ENCODE results near the gene RNF25. TPM values are rescaled to one million over a fixed set of nuclear protein-coding genes. Genes with fewer than 3 reads are reported as not detected.

RNF25 gene
- total and polyA plus RNA-seq, 8 donors = 3.6 to 26.8 (median 7.0) TPM; not detected in 1

DNA sequence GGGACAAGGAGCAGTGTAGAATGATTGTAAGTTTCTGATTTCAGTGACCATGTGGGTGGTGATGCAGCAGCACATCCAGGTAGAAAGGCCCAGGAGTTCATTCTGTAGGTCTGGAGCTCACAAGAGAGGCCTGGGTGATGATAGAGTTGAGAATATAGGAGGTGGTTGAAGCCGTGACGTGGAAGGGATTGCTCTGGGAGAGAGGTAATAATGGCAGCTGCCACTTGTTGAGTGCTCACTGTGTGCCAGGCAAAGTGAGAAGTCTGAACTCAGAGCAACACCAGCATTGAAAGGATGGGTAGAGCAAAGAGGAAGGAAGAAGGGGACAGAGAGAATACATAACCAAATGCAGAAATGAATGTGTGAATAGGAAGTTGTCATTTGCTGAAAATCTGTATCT, 42.1 kb upstream of the RNF25 start:
- 91 to 100% (median 94%) methylated on average over 2 of the region's 2 CpGs for WGBS, 5 donors
- peaks cover 0 to 17% (median 11%) of the 10 kb centered on the region in 4 donors for H3K36me3 ChIP-seq
- DNase-seq = no peak
- no peak overlapping the region for H3K4me3 ChIP-seq
- TF ChIP-seq, protein P1, sequence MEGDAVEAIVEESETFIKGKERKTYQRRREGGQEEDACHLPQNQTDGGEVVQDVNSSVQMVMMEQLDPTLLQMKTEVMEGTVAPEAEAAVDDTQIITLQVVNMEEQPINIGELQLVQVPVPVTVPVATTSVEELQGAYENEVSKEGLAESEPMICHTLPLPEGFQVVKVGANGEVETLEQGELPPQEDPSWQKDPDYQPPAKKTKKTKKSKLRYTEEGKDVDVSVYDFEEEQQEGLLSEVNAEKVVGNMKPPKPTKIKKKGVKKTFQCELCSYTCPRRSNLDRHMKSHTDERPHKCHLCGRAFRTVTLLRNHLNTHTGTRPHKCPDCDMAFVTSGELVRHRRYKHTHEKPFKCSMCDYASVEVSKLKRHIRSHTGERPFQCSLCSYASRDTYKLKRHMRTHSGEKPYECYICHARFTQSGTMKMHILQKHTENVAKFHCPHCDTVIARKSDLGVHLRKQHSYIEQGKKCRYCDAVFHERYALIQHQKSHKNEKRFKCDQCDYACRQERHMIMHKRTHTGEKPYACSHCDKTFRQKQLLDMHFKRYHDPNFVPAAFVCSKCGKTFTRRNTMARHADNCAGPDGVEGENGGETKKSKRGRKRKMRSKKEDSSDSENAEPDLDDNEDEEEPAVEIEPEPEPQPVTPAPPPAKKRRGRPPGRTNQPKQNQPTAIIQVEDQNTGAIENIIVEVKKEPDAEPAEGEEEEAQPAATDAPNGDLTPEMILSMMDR (IDR thresholded peaks at IDR 0.05) = no peak
- TF ChIP-seq EP300 (IDR thresholded peaks at IDR 0.05) (no peak), POLR2A (IDR thresholded peaks at IDR 0.05) (no peak), POLR2AphosphoS5 (IDR thresholded peaks at IDR 0.05) (no peak)
- peaks cover 10 to 63% (median 31%) of the 10 kb centered on the region in 4 donors for H3K4me1 ChIP-seq
- H3K27ac ChIP-seq = no peak overlapping the region
- H3K27me3 ChIP-seq = no peaks in the 10 kb centered on the region
- intact Hi-C loops (cut with DNase I; ENCODE audit: low total_unique reads) = no loop called here
- H3K9me3 ChIP-seq = no peaks in the 10 kb centered on the region

DNA sequence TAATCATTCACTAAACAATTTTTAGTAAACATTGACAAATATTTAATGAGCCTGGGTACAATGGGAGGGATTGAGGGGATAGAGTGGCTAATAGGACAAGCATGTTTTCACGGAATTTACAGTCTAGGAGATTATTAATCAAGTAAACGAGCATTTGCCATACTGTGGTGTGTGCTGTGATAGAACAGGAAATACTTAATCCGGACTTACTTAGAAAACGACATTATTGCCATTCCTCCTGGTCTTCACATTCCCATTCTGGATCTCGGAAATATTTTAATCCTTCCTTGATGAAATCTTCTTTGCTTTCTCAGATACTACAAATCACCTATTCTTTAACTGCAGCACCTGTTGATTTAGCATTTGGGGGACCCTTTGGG, 39.7 kb upstream of the RNF25 start:
- Histone ChIP-seq H3K4me3 (peak overlapping the region; percentile 80 to 97 (median 85)), H3K27ac (peak overlapping the region in 4 of 5 donors; percentile 91 to 97 (median 96)), H3K36me3 (peaks cover 0 to 12% (median 9%) of the 10 kb centered on the region in 4 donors), H3K4me1 (peaks cover 10 to 44% (median 25%) of the 10 kb centered on the region in 4 donors), H3K27me3 (no peaks in the 10 kb centered on the region), H3K9me3 (no peaks in the 10 kb centered on the region)
- TF ChIP-seq, protein P1 (IDR thresholded peaks at IDR 0.05) = no peak
- TF ChIP-seq EP300 (IDR thresholded peaks at IDR 0.05) (no peak), POLR2AphosphoS5 (IDR thresholded peaks at IDR 0.05) (no peak), POLR2A (IDR thresholded peaks at IDR 0.05) (no peak)
- peak in 1 of 2 donors; percentile 29 for DNase-seq
- intact Hi-C loops (cut with DNase I; ENCODE audit: low total_unique reads) = no loop called here
- 3 to 8% (median 7%) methylated on average over 5 of the region's 5 CpGs for WGBS, 5 donors

- Histone ChIP-seq H3K9me3 (no peaks in the 10 kb centered on the region), H3K4me3 (peak within 1 kb of the TSS; percentile 80 to 97 (median 85)), H3K27me3 (no peaks in the 10 kb centered on the region), H3K27ac (peak within 1 kb of the TSS; percentile 91 to 97 (median 95)), H3K4me1 (peaks cover 10 to 38% (median 20%) of the 10 kb centered on the region in 4 donors), H3K36me3 (peaks cover 0 to 6% (median 3%) of the 10 kb centered on the region in 4 donors)
- DNase-seq = peak; percentile 99
- intact Hi-C loops (cut with DNase I; ENCODE audit: low total_unique reads) = no loop called here
- 0 to 1% (median 0%) methylated on average over 42 to 74 of the region's 74 CpGs for WGBS, 5 donors
- TF ChIP-seq, protein P1 (IDR thresholded peaks at IDR 0.05) = peak in 5 of 7 experiments; percentile 76 to 93 (median 88)
- TF ChIP-seq POLR2AphosphoS5 (IDR thresholded peaks at IDR 0.05) (peak; percentile 87 to 96 (median 92)), EP300 (IDR thresholded peaks at IDR 0.05) (no peak), POLR2A (IDR thresholded peaks at IDR 0.05) (peak in 1 of 4 donors; percentile 19)
Observed at GRCh38 chr2:218710687-218711549, 39.1 kb upstream of the RNF25 start, which contains the start of gene TTLL4. Gene TTLL4 (plus strand): TSS chr2:218710835. CDS start chr2:218737677, 26,842 bp downstream.

- peak overlapping the region; percentile 80 to 97 (median 85) for H3K4me3 ChIP-seq
- peaks cover 10 to 32% (median 20%) of the 10 kb centered on the region in 4 donors for H3K4me1 ChIP-seq
- DNase-seq = no peak
- 34 to 49% (median 45%) methylated on average over 14 of the region's 14 CpGs for WGBS, 5 donors
- TF ChIP-seq, protein P1 (IDR thresholded peaks at IDR 0.05) = no peak
- TF ChIP-seq POLR2AphosphoS5 (IDR thresholded peaks at IDR 0.05) (no peak), EP300 (IDR thresholded peaks at IDR 0.05) (no peak), POLR2A (IDR thresholded peaks at IDR 0.05) (no peak)
- no peaks in the 10 kb centered on the region for H3K9me3 ChIP-seq
- H3K36me3 ChIP-seq = no peaks in the 10 kb centered on the region
- intact Hi-C loops (cut with DNase I; ENCODE audit: low total_unique reads) = no loop called here
- no peaks in the 10 kb centered on the region for H3K27me3 ChIP-seq
- H3K27ac ChIP-seq = peak overlapping the region in 4 of 5 donors; percentile 91 to 97 (median 96)
Observed at GRCh38 chr2:218710334-218710686, 38.5 kb upstream of the RNF25 start.

Data from stomach (tissue), 9 donors.